Measurements from ENCODE around the gene MDH2.

Gene MDH2

DNA sequence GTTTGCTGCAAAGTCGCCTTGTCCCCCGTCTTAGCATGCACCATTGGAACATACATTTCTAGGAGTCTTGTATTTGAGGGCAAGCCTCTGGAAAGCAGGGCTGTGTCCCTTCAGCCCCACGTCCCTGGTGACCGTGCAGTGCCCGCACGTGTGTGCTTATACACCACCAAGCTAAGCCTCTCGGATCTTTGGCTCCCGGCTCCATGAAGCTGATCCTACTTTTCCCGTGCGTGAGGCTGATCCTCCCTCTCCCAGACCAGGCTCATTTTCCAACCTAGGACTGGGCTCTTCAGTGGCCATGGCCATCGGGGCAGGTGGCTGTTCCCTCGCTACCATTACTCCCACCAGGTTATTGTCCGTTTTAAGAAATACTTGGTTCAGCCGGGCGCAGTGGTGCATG lies 14.3 kb downstream of the MDH2 start:
- TF ChIP-seq EZH2phosphoT487 (IDR thresholded peaks at IDR 0.05; ENCODE audit: borderline replicate concordance, low read length) (no peak), CTCF (IDR thresholded peaks at IDR 0.05; ENCODE audit: low read depth, low read length, poor library complexity, severe bottlenecking) (no peak)
- Histone ChIP-seq H3K27me3 (ENCODE audit: control insufficient read depth, low read length) (no peaks in the 10 kb centered on the region), H3K4me2 (ENCODE audit: low read length) (no peak overlapping the region), H3K9me2 (replicated peaks; ENCODE audit: control insufficient read depth, low read length) (no peaks in the 10 kb centered on the region), H3K4me3 (ENCODE audit: low read length) (no peak overlapping the region), H3K79me2 (ENCODE audit: control insufficient read depth, low read length) (peaks cover under 1% of the 10 kb centered on the region; the same call in 1 of the 2 replicates), H3K9me3 (ENCODE audit: control insufficient read depth, insufficient read depth, low read length) (no peaks in the 10 kb centered on the region), H3K27ac (ENCODE audit: low read depth, low read length) (no peak overlapping the region), H3K36me3 (ENCODE audit: control insufficient read depth, low read length) (peaks cover 99% of the 10 kb centered on the region), H4K20me1 (ENCODE audit: control insufficient read depth, insufficient read depth, low read depth, low read length) (peaks cover 3% of the 10 kb centered on the region; the same call in 1 of the 2 replicates), H3F3A (ENCODE audit: control insufficient read depth, insufficient read depth) (peaks cover 2% of the 10 kb centered on the region), H3K4me1 (ENCODE audit: control insufficient read depth, low read length) (no peaks in the 10 kb centered on the region)

- no peak overlapping the region for H3K4me2 ChIP-seq (ENCODE audit: low read length)
- no peaks in the 10 kb centered on the region for H3K79me2 ChIP-seq (ENCODE audit: control insufficient read depth, low read length)
- H3K36me3 ChIP-seq (ENCODE audit: control insufficient read depth, low read length), result peaks cover 95% of the 10 kb centered on the region
- H3K9me2 ChIP-seq (replicated peaks; ENCODE audit: control insufficient read depth, low read length), result no peaks in the 10 kb centered on the region
- no peaks in the 10 kb centered on the region for H3K9me3 ChIP-seq (ENCODE audit: control insufficient read depth, insufficient read depth, low read length)
- no peaks in the 10 kb centered on the region for H3K4me1 ChIP-seq (ENCODE audit: control insufficient read depth, low read length)
- peaks cover 3% of the 10 kb centered on the region for H3F3A ChIP-seq (ENCODE audit: control insufficient read depth, insufficient read depth)
- H4K20me1 ChIP-seq (ENCODE audit: control insufficient read depth, insufficient read depth, low read depth, low read length), result peaks cover 7% of the 10 kb centered on the region
- no peak for TF ChIP-seq CTCF (IDR thresholded peaks at IDR 0.05; ENCODE audit: low read depth, low read length, poor library complexity, severe bottlenecking)
- no peak overlapping the region for H3K4me3 ChIP-seq (ENCODE audit: low read length)
- no peaks in the 10 kb centered on the region for H3K27me3 ChIP-seq (ENCODE audit: control insufficient read depth, low read length)
- H3K27ac ChIP-seq (ENCODE audit: low read depth, low read length), result no peak overlapping the region
Observed at GRCh38 chr7:76063114-76063513, 15.2 kb downstream of the MDH2 start.

DNA sequence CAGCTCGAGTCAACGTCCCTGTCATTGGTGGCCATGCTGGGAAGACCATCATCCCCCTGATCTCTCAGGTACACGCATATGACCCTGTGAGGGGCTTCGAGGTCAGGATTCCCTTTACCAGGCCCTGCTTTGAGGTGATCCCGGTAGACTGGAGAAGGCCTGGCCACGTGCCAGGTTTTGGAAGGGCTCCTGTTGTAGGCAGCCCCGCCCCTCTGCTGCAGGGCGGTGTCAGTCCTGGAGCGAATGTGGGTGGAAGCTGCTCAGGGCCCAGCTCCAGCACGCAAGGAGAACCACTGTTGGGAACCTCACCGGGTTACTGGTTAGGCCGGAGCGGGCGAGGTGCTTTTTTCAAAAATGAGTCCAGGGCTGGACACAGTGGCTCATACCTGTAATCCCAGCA lies 15.6 kb downstream of the MDH2 start:
- Histone ChIP-seq H3F3A (ENCODE audit: control insufficient read depth, insufficient read depth) (peaks cover 3% of the 10 kb centered on the region), H3K4me3 (ENCODE audit: low read length) (no peak overlapping the region), H3K27me3 (ENCODE audit: control insufficient read depth, low read length) (no peaks in the 10 kb centered on the region), H3K9me2 (replicated peaks; ENCODE audit: control insufficient read depth, low read length) (no peaks in the 10 kb centered on the region), H3K27ac (ENCODE audit: low read depth, low read length) (no peak overlapping the region), H3K79me2 (ENCODE audit: control insufficient read depth, low read length) (no peaks in the 10 kb centered on the region), H3K4me2 (ENCODE audit: low read length) (no peak overlapping the region), H3K36me3 (ENCODE audit: control insufficient read depth, low read length) (peaks cover 91% of the 10 kb centered on the region), H3K4me1 (ENCODE audit: control insufficient read depth, low read length) (no peaks in the 10 kb centered on the region), H4K20me1 (ENCODE audit: control insufficient read depth, insufficient read depth, low read depth, low read length) (peaks cover 7% of the 10 kb centered on the region), H3K9me3 (ENCODE audit: control insufficient read depth, insufficient read depth, low read length) (no peaks in the 10 kb centered on the region)
- TF ChIP-seq CTCF (IDR thresholded peaks at IDR 0.05; ENCODE audit: low read depth, low read length, poor library complexity, severe bottlenecking) (no peak), EZH2phosphoT487 (IDR thresholded peaks at IDR 0.05; ENCODE audit: borderline replicate concordance, low read length) (no peak)

All from DOHH2 (cell line).